Fibroblast of skin of scalp (primary cell): Measurements from ENCODE around the gene MIPEP. TPM values are rescaled to one million over a fixed set of nuclear protein-coding genes. Genes with fewer than 3 reads are reported as not detected.
"Not testable (repeated sequence)": the region's sequence is repeated elsewhere in the genome, so short reads cannot be mapped to it uniquely, and the experiment has no call there.

Experiments used
- DNase-seq: peaks from one replicate; pipeline ENCODE4 v3.0.0-alpha.2; 2013
- polyA plus RNA-seq, 2 experiments: library from polyadenylated mRNA; unstranded; fragments of 120-200 nt; gene quantifications; one replicate each; pipeline ENCODE4 v1.2.1, GENCODE V29; 2013; ENCODE audit not compliant: insufficient read length in 2 of 2

Gene MIPEP
- 11.4 TPM for polyA plus RNA-seq (2013, experiment 1 of 2; ENCODE audit: insufficient read length)
- polyA plus RNA-seq (2013, experiment 2 of 2; ENCODE audit: insufficient read length) = 12.2 TPM

DNA sequence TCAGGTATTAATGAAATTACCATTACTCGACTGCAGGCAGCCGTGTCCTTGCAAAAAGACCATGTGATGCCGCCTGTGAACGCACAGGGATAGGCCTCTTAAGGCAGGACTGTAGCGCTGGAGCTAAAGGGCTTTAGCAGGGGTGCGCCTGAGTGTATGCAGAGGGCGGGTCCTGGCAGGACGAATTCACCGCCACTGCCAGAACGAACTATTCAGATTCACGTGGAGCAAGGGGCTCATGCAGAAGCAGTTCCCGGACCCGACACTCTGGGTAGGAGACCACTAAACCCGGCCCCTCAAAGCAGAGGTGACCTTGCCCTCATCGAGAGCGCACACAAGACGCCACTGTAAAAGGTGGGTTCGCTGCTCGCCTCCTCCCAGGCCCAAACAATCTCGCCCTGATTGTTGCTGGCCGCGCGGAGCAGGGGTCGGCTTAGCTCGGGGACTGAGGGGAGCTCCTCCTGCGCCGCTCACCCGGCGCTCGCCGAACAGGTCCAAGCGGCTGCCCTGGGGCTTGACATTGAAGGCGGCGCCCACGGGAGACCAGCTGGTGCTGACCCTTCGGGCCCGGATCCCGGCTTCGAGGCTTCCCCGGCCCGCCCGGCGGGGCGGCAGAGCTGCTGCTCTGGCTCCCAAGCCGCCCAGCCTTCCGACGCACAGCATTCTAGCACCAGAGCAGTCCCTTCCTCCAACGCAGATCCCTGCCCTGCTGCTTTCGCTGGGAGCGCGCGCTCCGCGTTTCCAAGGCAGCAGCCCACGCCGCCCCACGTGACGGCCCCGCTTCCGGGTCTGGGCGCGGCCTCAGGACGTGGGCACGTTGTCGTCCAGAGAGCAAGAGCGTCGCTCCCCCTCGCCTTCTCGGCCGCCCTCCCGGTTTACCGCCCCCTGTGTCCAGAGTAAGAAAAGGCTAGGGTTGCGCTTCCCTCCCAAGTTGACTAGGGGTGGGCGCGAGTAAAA lies at the start of gene MIPEP:
TSS of gene MIPEP (minus strand) at position 743 of the 957 bp plus-strand sequence. CDS start at position 663, 80 bp downstream.
- DNase-seq = peak; percentile 97

DNA sequence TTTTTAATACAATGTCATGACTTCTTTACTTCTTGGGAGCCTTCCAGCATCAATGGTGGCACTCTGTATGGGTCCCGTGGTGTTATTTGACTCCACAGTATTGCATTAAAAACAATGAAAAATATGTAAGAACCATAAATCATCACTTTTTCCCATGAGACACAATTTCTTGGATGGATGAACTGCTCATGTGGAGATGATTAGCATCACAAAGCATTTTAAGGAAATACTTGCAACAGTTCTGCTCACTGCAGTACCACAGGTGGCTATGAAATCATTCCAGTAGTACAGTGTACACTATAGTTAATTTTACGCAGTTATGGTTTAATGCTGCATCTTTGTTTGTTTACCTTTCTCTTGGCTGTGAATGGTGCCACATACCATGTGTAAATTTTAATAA lies 45.3 kb upstream of the MIPEP start:
- DNase-seq = peak; percentile 84

DNA sequence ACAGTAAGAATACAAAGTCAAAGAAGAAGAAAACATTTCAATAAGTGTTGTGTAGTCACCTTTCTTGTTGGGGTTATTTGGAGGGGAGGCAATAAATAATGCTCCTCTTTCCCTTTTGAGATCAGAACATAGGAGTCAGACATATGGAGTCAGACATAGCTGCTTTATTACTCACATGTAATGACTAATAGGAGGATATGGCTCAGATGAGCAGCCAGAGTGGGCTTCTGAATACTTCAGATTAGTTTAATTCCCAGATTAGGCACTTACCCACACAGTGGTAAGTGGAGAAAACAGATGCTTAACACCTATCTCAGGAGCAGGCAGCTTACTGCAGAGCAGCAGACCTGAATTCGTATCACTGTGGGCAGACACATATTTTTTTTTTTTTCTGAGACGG lies 39.8 kb upstream of the MIPEP start:
- peak; percentile 84 for DNase-seq

DNA sequence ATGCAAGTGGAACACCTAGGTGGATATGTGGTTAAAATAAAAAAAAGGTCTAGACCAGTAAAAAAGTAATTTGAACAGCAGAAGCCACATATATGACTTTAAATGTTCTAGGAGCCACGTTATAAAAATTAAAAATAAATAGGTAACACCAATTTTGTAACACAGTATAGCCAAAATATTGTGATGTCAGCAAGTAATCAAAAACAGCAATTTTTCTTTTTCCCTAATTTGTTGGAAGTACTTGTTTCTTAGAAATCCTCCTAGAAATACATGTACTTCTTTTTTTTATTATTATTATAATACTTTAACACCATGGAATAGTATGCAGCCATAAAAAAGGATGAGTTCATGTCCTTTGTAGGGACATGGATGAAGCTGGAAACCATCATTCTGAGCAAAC lies 33.8 kb upstream of the MIPEP start:
- DNase-seq = no peak

DNA sequence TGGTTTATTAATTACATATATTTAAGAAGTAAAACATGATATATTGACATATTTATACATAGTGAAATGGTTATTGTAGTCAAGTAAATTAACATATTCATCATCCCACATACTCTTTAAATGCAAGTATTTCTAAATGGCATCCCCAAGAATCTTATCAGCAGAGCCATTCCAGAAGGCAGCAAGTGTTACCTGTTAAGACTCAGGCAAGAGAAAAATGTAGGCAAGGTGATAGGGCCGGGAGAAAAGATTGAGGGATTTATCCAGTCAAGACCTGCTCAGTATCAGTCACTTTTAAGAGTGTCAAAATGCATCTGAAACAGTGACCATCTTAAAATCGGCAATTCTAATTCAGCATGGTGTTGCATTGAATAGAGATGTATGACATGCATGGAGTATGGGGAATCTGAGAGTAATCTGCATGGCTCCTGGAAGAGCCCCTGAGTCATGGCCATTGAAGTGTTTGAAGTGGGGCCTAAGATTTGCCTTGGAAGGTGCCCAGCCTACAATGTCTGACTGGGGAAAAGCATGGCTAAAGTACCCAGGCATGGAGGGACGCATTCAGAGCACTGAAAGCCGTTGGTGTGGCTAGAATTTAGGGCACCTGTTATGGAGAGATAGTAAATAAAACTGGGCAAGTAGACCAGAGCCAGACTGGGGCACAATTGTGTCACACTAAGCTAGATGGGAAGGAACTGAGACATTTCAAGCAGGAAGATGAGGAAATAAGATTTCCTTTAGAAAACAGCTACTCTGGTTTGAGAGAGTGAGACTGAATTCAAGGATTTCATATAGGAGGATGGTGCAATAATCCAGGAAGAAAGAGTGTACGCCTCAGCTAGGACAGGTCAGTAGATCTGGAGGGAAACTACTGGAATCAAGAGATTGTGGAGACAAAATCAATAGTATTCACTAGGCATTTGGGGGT lies 33.1 kb upstream of the MIPEP start:
- no peak for DNase-seq

DNA sequence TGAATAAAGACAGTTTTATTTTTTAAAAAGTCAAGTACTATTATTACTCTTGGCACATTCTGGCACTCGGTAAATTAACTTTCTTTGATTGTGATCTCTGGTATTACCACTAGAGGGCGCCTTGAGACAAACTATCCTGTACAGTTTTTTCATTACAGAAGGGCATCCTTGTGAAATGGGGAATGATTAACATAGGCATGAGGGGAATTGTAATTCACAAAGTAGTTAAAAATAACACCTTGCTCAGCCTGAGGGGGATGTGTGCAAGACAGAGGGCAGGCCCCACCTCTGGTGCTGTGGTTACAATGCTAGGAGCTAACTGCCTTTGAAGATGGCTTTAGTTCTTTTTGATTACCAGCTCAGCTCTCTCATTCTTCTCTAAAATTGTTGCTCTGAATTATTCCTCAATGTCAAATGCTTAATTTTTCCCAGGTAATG lies 32.3 kb upstream of the MIPEP start:
- DNase-seq = peak; percentile 70

DNA sequence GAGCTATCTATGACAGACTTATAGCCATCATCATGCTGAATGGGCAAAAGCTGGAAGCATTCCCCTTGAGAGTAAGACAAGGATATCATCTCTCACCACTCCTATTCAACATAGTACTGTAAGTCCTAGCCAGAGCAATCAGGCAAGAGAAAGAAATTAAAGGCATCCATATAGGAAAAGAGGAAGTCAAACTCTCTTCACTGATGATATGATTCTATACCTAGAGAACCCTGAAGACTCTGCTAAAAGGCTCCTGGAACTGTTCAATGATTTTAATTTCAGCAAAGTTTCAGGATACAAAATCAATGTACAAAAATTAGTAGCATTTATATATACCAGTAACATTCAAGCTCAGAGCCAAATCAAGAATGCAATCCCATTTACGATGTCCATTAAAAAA lies 29.8 kb upstream of the MIPEP start:
- no peak for DNase-seq

DNA sequence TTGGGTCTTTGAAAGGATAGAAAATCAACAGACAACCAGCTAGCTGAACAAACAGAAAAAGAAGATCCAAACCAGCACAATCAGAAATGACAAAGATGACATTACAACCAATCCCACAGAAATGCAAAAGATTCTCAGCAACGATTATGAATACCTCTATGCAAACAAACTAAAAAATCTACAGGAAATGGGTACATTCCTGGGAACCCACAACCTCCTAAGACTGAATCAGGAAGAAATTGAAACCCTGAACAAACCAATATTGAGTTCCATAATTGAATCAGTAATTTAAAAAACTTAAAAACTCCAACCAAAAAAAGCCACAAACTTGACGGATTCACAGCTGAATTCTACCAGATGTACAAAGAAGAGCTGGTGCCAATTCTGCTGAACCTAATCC lies 29.0 kb upstream of the MIPEP start:
- DNase-seq = peak; percentile 81

DNA sequence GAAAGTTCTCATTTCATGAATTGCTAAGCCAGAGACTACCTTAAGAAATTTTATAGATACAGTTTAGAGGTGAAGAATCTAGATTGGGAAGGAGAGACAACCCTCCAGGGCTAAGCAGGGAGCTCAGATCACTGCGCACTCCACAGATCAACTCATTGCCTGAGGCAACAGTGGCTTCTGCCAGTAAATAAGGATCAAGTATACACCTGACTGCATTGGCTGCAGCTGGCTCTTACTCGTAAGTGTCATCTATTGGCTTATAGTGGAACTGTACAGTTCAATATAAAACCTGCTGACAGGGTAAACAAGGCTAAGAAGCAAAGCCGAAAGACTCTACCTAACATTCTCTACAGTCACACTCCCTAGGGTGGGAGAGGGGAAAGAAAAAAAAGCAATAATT lies 26.1 kb upstream of the MIPEP start:
- DNase-seq = no peak

DNA sequence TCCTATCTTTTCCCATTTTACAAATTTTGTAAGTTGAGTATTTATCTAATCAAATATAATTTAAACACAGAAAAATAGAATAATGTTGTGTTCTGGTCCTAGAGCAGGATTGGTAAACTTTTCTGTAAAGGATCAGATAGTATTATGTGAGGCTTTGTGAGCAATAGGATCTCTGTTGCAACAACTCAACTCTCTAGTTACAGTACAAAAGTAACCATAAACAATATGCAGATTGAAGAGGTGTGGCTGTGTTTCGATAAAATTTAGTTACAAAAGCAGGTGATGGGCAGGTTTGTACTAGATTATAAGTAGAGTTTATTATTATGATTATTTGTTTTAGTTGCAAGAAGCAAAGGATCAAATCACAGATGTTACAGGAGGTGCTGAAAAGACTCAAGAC lies 23.3 kb upstream of the MIPEP start:
- no peak for DNase-seq

DNA sequence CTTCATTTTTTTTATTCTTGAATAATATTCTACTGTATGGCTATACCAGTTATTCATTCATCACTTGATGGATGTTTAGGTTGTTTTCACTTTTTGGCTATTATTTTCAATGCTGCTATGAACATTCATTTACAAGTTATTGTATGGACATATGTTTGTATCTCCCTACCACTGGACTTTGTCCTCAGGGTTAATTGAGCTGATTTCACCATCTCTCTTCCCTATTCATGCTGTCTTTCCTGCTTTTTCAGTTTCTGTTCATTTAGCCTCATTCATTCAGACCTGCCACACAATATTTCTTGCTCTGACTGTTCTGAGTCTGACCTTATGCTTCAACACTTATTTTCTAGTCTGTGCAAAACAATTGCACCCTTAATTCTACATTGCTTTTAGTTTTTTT lies 20.4 kb upstream of the MIPEP start:
- no peak for DNase-seq

DNA sequence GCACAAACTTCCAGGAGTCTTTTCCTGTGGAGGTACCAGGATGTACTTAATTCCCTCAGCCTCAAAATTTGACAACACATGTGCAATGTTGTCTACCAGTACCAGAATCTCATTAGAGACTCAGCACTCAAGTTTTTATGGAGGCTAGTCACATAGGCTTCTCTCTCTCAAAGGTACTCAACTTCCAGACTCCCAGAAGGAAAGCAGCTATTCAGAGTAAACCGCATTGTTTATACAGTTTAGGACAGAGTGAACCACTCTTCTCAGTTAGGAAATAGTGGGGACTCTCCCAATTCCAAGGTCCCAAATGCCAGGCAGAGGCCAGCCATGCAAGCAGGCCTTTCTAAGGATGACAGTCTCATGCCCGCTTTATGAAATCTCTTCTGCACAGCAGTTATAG lies 16.6 kb upstream of the MIPEP start:
- DNase-seq = no peak

DNA sequence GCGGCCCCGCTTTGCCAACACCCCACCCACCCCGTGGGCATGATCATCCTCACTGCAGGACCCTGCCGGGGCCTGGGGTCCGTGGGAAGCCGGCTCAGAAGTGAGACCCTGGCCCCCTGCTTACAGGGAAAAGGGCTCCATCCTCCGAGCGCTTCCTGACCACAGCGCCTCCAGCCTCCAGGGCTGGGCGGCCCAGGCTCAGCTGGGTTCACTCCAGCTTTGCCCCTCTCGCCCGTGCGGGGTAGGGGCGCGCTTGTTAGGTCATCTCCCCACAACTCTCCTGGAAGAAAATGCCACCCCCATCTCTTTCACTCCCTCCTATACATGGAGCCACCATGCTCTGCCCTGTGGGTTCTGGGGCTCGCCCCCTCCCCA lies 14.7 kb upstream of the MIPEP start:
- DNase-seq = no peak

DNA sequence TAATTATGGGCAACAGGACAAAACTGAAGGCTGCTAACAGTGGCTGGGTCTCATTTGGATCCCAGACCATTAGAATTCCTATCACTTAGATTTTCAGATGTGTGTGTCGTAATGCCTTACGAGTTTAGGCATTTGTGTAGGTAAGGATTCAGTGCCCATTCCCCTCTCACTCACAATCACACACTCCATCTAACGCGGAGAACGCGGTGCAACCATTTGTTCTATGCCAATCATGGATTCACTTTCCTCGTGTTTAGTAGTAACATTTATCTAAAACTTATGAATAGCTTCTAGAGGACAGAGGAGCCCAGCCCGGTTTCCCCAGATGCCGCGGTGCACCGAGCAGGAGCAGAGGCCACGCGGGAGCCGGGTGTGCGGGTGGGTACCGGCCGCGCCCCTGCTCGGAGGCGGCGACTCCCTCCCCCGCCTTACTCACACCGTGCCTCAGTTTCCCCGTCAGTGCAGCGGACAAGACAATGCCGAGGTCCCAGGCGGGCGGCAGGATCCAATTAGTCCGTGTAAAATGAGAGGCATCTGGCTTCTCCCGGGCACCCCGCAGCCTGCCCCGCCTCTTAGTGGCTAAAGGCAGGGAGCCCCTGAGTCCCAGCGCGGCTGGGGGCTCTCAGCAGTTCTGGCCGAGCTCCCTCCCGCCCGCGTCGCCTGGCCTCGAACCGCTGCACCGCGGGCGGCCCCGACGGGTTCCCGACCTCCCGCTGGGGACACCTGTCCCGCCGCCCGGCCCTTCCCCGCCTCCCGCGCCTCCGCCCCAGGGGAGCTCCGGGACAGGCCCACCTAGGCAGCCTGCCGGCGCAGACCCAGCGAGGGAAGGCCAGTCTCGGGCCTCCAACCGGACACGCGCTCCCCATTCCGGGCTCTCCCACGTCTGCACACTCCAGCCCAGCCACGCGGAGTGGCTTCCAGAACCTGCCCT lies 14.0 kb upstream of the MIPEP start:
- no peak for DNase-seq

DNA sequence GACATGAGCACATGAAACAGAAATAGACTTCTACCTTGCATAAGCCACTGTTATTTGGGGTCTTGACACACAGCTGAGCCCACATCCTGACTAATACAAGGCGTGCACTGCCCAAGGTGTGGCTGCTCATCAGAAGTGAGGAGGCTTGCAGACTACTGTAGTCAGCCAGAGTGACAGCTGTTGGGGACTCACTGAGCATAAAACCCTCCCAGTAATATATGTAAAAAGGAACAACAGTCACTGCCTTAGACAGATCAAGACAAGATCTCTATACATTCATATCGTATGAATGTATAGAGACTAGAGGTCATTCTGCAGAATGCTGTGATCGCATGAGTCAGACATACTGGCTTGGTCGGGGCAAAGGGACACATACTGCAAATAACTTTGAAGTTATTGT lies 12.2 kb upstream of the MIPEP start:
- peak; percentile 61 for DNase-seq

DNA sequence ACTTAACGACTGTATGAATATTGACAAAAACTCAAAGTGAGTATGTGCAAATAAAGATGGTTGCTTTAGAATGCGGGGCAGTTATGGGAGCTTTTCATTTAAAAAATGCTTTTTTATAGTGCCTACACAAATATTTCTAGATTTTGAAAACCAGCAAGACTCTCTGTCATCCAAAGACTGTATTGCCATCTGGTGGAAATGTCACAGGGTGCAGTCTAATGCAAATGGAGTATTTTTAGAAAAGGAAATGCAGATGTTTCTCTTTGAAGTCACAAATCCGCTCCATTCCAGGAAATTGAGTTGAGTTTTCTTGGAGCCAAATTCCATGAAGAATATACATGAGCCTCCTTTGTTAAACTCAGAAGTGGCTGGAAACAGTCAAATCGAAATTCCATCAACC lies 10.4 kb upstream of the MIPEP start:
- peak; percentile 69 for DNase-seq

DNA sequence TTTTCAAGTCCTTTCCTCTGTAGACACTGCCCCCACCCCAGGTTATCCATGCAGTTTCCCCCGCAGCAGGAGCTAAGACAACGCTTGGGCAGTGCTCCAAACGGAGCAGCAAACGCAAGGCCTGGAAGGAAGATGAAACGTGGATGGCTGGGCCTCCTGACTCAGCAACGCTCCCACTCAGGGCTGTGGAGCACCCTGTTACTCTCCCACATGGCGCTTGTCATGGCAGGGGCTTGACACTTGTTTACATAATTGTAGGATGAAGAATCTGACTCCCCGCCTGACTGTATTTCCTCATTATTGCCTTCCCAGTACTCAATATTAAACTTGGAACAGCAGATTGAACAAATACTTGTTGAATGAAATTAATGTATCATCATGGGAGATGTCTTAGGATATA lies 8.9 kb upstream of the MIPEP start:
- DNase-seq = peak; percentile 86

DNA sequence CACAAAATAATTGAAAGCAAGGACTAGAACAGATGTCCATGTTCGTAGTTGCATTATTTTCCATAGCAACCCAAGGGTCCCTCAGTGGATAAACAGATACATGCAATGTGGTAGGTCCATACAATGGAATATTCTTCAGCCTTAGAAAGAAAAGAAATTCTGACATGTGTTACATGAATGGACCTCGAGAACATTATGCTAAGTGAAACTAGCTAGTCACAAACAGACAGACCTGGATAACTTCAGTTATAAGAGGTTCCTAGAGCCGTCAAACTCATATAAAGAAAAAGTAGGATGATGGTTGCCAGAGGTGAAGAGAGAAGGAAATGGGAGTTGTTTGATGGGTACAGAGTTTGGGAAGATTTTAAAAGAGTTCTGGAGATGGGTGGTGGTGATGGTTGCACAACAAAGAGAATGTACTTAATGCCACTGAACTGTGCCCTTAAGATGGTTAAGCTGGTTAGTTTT lies 8.3 kb upstream of the MIPEP start, which contains the start of gene C1QTNF9B:
TSS of gene C1QTNF9B (minus strand) at position 51 of the 468 bp plus-strand sequence.
- not testable (repeated sequence) for DNase-seq

DNA sequence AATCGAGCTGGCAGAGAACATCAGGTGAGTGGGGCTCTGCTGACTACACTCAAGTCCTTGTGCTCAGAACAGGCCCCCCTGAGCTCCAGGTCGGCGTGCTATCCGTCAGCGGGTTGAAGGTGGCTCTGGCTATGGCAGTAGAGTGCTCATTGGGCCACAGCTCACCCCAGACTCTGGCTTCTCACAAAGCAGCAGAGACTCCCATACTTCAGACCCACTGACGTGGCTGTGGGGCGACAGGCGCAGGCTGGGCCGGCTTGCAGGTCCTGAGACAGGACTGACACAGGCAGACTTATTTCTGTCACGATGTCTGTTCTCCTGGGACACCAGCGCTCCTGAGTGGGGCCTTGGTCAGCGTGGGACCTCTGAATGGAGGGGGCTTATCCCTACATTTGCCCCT lies 5.5 kb upstream of the MIPEP start:
- DNase-seq = not testable (repeated sequence)

DNA sequence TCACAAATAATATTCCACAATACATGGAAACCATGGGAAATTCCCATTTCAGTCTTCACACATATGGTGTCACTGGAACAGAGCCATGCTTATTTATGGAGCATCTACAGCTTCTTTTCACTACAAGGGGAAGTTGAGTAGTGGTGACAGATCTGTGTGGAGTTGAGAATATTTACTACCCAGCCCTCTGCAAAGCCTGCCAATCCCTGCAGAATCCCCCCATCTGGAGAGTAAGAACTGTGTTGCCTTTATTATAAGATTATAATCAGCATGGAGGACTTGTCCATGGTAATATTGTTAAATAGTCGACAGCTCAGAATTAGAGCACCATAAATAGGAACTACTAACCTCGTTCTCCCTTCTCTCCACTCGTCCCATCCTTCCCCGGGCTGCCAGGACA lies 4.6 kb upstream of the MIPEP start:
- not testable (repeated sequence) for DNase-seq
